ENCODE measurements around the gene MTIF3. TPM values are rescaled to one million over a fixed set of nuclear protein-coding genes. Genes with fewer than 3 reads are reported as not detected.

Gene MTIF3
- total RNA-seq, 1 experiment from 2014 or later = 31.6 TPM

GRCh38 chr13:27398360-27398759 lies 52.0 kb downstream of the MTIF3 start:
- H3K79me1 ChIP-seq (ENCODE audit: insufficient read depth, low read depth, low read length, poor library complexity, severe bottlenecking) = no peaks in the 10 kb centered on the region
- H2AFZ ChIP-seq (ENCODE audit: low read length) = no peak overlapping the region
- no peak overlapping the region for H2BK120ac ChIP-seq (ENCODE audit: low read depth, low read length, poor library complexity, severe bottlenecking)
- no peak overlapping the region for H3K23ac ChIP-seq (ENCODE audit: insufficient read length, low read depth, low read length)
- H3K4me1 ChIP-seq (ENCODE audit: insufficient read depth, low read length) = peaks cover 4% of the 10 kb centered on the region; the same call in 1 of the 2 replicates
- no peak for DNase-seq
- Mint-ChIP-seq H3K27ac (no peak overlapping the region), H3K36me3 (ENCODE audit: insufficient read depth in 1 of 3, low read depth in 3 of 3) (no peaks in the 10 kb centered on the region), H3K9me3 (no peaks in the 10 kb centered on the region), H3K27me3 (ENCODE audit: low read depth) (no peaks in the 10 kb centered on the region; the same call in 1 of the 2 replicates), H3K4me1 (peaks cover 7 to 11% of the 10 kb centered on the region in 2 experiments), H3K4me3 (no peak overlapping the region)
- H3K27ac ChIP-seq (ENCODE audit: insufficient read length, low read depth, low read length) = no peak overlapping the region
- H3K23me2 ChIP-seq (ENCODE audit: insufficient read length, low read depth, low read length, poor library complexity, severe bottlenecking) = no peaks in the 10 kb centered on the region
- no peaks in the 10 kb centered on the region for H3K9me3 ChIP-seq (ENCODE audit: control insufficient read depth, low read depth, low read length)
- H2BK5ac ChIP-seq (ENCODE audit: insufficient read length, low read length) = no peak overlapping the region
- H2AK5ac ChIP-seq (ENCODE audit: insufficient read length, low read length) = no peak overlapping the region
- no peak overlapping the region for H2BK15ac ChIP-seq (ENCODE audit: low read depth, low read length)
- H4K5ac ChIP-seq (ENCODE audit: insufficient read length, low read depth, low read length) = no peak overlapping the region
- no CpG with 5 or more reads among the region's 4 CpGs for WGBS (ENCODE audit: extremely low coverage, insufficient read length, low lambda C conversion rate)
- H3K9ac ChIP-seq (ENCODE audit: extremely low read depth, insufficient read length, low read length) = no peak overlapping the region
- TF ChIP-seq CTCF (conservative IDR thresholded peaks at IDR 0.05) = no peak
- H3K56ac ChIP-seq (ENCODE audit: insufficient read length, low read depth, low read length) = no peak overlapping the region
- H3K4me2 ChIP-seq (ENCODE audit: insufficient read depth, insufficient read length, low read length) = no peak overlapping the region
- H4K20me1 ChIP-seq (ENCODE audit: control insufficient read depth, insufficient read depth, insufficient read length) = no peaks in the 10 kb centered on the region
- no peak overlapping the region for H3K4ac ChIP-seq (ENCODE audit: low read depth, low read length)
- no peaks in the 10 kb centered on the region for H3K79me2 ChIP-seq (ENCODE audit: insufficient read depth, low read length)
- no peak overlapping the region for H2BK20ac ChIP-seq (ENCODE audit: low read depth, low read length, poor library complexity, severe bottlenecking)
- no peak overlapping the region for H3K14ac ChIP-seq (ENCODE audit: insufficient read depth, low read length)
- H4K91ac ChIP-seq (ENCODE audit: insufficient read length, low read depth, low read length) = no peak overlapping the region
- H3K27me3 ChIP-seq (ENCODE audit: insufficient read depth, low read length) = no peaks in the 10 kb centered on the region
- H2BK12ac ChIP-seq (ENCODE audit: insufficient read length, low read depth, low read length) = no peak overlapping the region
- no peak overlapping the region for H4K8ac ChIP-seq (replicated peaks; ENCODE audit: insufficient read length, low read depth, low read length)
- no peak overlapping the region for H3T11ph ChIP-seq (ENCODE audit: low read length)
- H3K18ac ChIP-seq (ENCODE audit: insufficient read length, low read depth, low read length) = no peak overlapping the region

Measured in H9 (cell line).